Measurements from ENCODE around the gene PCAT7. TPM values are rescaled to one million over a fixed set of nuclear protein-coding genes. Genes with fewer than 3 reads are reported as not detected.
"Not testable (repeated sequence)": the region's sequence is repeated elsewhere in the genome, so short reads cannot be mapped to it uniquely, and the experiment has no call there.

Gene PCAT7
- total RNA-seq, 1 donor from 2014 or later: 19.9 TPM

DNA sequence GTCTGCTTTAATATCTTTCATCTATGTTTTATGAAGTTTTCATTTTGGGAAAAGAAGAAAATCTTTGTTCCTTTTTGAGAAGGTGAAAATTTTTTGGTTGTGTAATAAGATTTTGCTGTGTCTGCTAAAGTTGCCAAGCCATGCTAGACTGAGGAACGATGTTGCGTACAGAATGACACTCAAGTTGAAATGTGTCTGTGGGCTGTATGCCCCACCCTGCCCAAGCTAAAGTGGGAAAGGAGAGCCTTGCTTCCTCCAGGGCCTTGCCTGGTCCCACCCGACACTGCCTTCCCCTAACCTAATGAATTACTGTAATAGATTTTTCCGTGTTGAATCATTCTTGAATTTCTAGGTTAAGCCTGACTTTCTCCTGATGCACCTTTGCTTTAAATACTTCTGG lies 2.5 kb downstream of the PCAT7 start:
- no peak overlapping the region for H3K27ac Mint-ChIP-seq

DNA sequence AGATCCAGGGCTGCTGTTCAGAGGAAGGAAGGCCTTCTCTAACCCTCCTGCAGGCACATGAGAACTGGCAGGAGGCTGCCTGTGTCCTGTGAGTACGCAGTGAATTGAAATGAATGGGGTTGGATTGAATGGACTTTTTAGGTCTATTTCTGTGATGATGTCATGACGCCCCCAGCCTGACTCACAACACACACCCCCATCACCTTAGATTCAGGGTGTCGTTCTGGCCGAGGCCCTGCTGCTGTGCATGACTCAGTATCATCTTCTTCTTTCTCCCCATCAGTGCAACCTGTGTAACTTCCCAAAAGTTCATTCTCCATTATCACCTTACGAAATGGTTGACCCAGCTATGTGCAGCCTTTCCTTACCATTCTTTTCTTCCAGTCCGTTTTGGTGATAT lies 5.4 kb downstream of the PCAT7 start:
- peaks cover 11% of the 10 kb centered on the region for H3K4me1 Mint-ChIP-seq
- Histone ChIP-seq H3K27ac (no peak overlapping the region), H4K20me1 (ENCODE audit: low read depth) (no peaks in the 10 kb centered on the region), H3K9me3 (ENCODE audit: low read depth) (no peaks in the 10 kb centered on the region), H3K4me3 (no peak overlapping the region), H3K4me1 (no peaks in the 10 kb centered on the region), H3K36me3 (peaks cover 7% of the 10 kb centered on the region), H3F3A (ENCODE audit: low read depth) (no peaks in the 10 kb centered on the region), H3K27me3 (no peaks in the 10 kb centered on the region), H3K79me2 (ENCODE audit: low read depth) (peaks cover 28% of the 10 kb centered on the region), H2AFZ (replicated peaks) (no peak overlapping the region), H3K4me2 (no peak overlapping the region), H3K9ac (no peak overlapping the region)
- no peak overlapping the region for H3K27ac Mint-ChIP-seq
- no peak for DNase-seq (ENCODE audit: low spot score)
- H3K27me3 Mint-ChIP-seq (ENCODE audit: insufficient read depth, low read depth): no peaks in the 10 kb centered on the region
- H3K4me3 Mint-ChIP-seq: no peak overlapping the region
- peaks cover 11% of the 10 kb centered on the region for H3K36me3 Mint-ChIP-seq
- H3K9me3 Mint-ChIP-seq: no peaks in the 10 kb centered on the region
- TF ChIP-seq EZH2 (IDR thresholded peaks at IDR 0.05) (no peak), EZH2phosphoT487 (IDR thresholded peaks at IDR 0.05) (no peak)
- TF ChIP-seq, protein P1, sequence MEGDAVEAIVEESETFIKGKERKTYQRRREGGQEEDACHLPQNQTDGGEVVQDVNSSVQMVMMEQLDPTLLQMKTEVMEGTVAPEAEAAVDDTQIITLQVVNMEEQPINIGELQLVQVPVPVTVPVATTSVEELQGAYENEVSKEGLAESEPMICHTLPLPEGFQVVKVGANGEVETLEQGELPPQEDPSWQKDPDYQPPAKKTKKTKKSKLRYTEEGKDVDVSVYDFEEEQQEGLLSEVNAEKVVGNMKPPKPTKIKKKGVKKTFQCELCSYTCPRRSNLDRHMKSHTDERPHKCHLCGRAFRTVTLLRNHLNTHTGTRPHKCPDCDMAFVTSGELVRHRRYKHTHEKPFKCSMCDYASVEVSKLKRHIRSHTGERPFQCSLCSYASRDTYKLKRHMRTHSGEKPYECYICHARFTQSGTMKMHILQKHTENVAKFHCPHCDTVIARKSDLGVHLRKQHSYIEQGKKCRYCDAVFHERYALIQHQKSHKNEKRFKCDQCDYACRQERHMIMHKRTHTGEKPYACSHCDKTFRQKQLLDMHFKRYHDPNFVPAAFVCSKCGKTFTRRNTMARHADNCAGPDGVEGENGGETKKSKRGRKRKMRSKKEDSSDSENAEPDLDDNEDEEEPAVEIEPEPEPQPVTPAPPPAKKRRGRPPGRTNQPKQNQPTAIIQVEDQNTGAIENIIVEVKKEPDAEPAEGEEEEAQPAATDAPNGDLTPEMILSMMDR (IDR thresholded peaks at IDR 0.05): no peak

More for the DNA sequence above, 2.5 kb downstream of the PCAT7 start:
- Mint-ChIP-seq H3K27me3 (ENCODE audit: insufficient read depth, low read depth) (no peaks in the 10 kb centered on the region), H3K4me1 (peaks cover 11% of the 10 kb centered on the region), H3K9me3 (no peaks in the 10 kb centered on the region), H3K36me3 (peaks cover 2% of the 10 kb centered on the region), H3K4me3 (no peak overlapping the region)
- H4K20me1 ChIP-seq (ENCODE audit: low read depth): no peaks in the 10 kb centered on the region
- peak overlapping the region; percentile 99 for H3K4me2 ChIP-seq
- no peaks in the 10 kb centered on the region for H3K4me1 ChIP-seq
- no peaks in the 10 kb centered on the region for H3K27me3 ChIP-seq
- H3K9ac ChIP-seq: no peak overlapping the region
- peaks cover 28% of the 10 kb centered on the region for H3K79me2 ChIP-seq (ENCODE audit: low read depth)
- peaks cover 2% of the 10 kb centered on the region for H3F3A ChIP-seq (ENCODE audit: low read depth)
- H3K27ac ChIP-seq: no peak overlapping the region
- no peak overlapping the region for H3K4me3 ChIP-seq
- DNase-seq (ENCODE audit: low spot score): no peak
- no peak overlapping the region for H2AFZ ChIP-seq (replicated peaks)
- H3K9me3 ChIP-seq (ENCODE audit: low read depth): no peaks in the 10 kb centered on the region
- TF ChIP-seq EZH2phosphoT487 (IDR thresholded peaks at IDR 0.05) (no peak), EZH2 (IDR thresholded peaks at IDR 0.05) (no peak)
- TF ChIP-seq, protein P1 (IDR thresholded peaks at IDR 0.05): no peak
- no peaks in the 10 kb centered on the region for H3K36me3 ChIP-seq

GRCh38 chr9:94563548-94563947 lies 8.7 kb downstream of the PCAT7 start:
- Histone ChIP-seq H3K36me3 (peaks cover 7% of the 10 kb centered on the region), H3K9ac (no peak overlapping the region), H4K20me1 (ENCODE audit: low read depth) (no peaks in the 10 kb centered on the region), H3K27me3 (no peaks in the 10 kb centered on the region), H3K4me3 (no peak overlapping the region), H3F3A (ENCODE audit: low read depth) (no peaks in the 10 kb centered on the region), H3K4me1 (no peaks in the 10 kb centered on the region), H3K27ac (no peak overlapping the region), H3K4me2 (no peak overlapping the region), H3K79me2 (ENCODE audit: low read depth) (no peaks in the 10 kb centered on the region), H2AFZ (replicated peaks) (no peak overlapping the region), H3K9me3 (ENCODE audit: low read depth) (no peaks in the 10 kb centered on the region)
- no peak for TF ChIP-seq EZH2 (IDR thresholded peaks at IDR 0.05)
- TF ChIP-seq, protein P1 (IDR thresholded peaks at IDR 0.05): no peak
- no peak for TF ChIP-seq EZH2phosphoT487 (IDR thresholded peaks at IDR 0.05)
- Mint-ChIP-seq H3K4me1 (no peaks in the 10 kb centered on the region), H3K27me3 (ENCODE audit: insufficient read depth, low read depth) (peaks cover 2% of the 10 kb centered on the region), H3K27ac (no peak overlapping the region), H3K36me3 (peaks cover 11% of the 10 kb centered on the region), H3K4me3 (no peak overlapping the region), H3K9me3 (no peaks in the 10 kb centered on the region)
- no peak for DNase-seq (ENCODE audit: low spot score)

GRCh38 chr9:94564279-94564678 lies 9.4 kb downstream of the PCAT7 start:
- not testable (repeated sequence) for H3K27ac ChIP-seq; H3K9me3 ChIP-seq (ENCODE audit: low read depth); H2AFZ ChIP-seq (replicated peaks); H3K27ac Mint-ChIP-seq; H3K4me1 Mint-ChIP-seq; H3K4me2 ChIP-seq; H3K4me3 ChIP-seq; H3F3A ChIP-seq (ENCODE audit: low read depth); H4K20me1 ChIP-seq (ENCODE audit: low read depth); H3K4me1 ChIP-seq; DNase-seq (ENCODE audit: low spot score); H3K79me2 ChIP-seq (ENCODE audit: low read depth); H3K27me3 ChIP-seq; H3K4me3 Mint-ChIP-seq; H3K27me3 Mint-ChIP-seq (ENCODE audit: insufficient read depth, low read depth); H3K9ac ChIP-seq; H3K9me3 Mint-ChIP-seq; H3K36me3 ChIP-seq
- H3K36me3 Mint-ChIP-seq: peaks cover 11% of the 10 kb centered on the region
